Raji (cell line): ENCODE results near the gene ATP1B2.

Experiments used
- POLR2A ChIP-seq: IDR thresholded peaks from 2 replicates; pipeline ENCODE4 v1.6.1; 2011; ENCODE audit warnings: low read depth, low read length, control low read depth; ENCODE audit not compliant: insufficient read depth

The ATP1B2 gene

GRCh38 chr17:7654832-7655540, 4.3 kb downstream of the ATP1B2 start:
- TF ChIP-seq POLR2A, result no peak

GRCh38 chr17:7655541-7655840, 4.8 kb downstream of the ATP1B2 start:
- no peak for TF ChIP-seq POLR2A

- TF ChIP-seq POLR2A, result no peak
These were observed 6.4 kb downstream of the ATP1B2 start for GRCh38 chr17:7656958-7657609.

- no peak for TF ChIP-seq POLR2A
These were observed 17.1 kb downstream of the ATP1B2 start for GRCh38 chr17:7667656-7668406.

GRCh38 chr17:7668482-7668881, 17.8 kb downstream of the ATP1B2 start:
- no peak for TF ChIP-seq POLR2A

GRCh38 chr17:7673239-7673638, 22.5 kb downstream of the ATP1B2 start:
- TF ChIP-seq POLR2A, result no peak

- no peak for TF ChIP-seq POLR2A
These were observed 24.2 kb downstream of the ATP1B2 start for GRCh38 chr17:7674934-7675333.

GRCh38 chr17:7676533-7676932, 25.8 kb downstream of the ATP1B2 start:
- TF ChIP-seq POLR2A, result no peak

- TF ChIP-seq POLR2A, result no peak
These were observed 26.8 kb downstream of the ATP1B2 start for GRCh38 chr17:7677388-7678067.

- TF ChIP-seq POLR2A, result no peak
These were observed 34.3 kb downstream of the ATP1B2 start for GRCh38 chr17:7684851-7685532.

GRCh38 chr17:7685533-7686221, 35.0 kb downstream of the ATP1B2 start:
- peak; percentile 44; the same call in 1 of the 2 replicates for TF ChIP-seq POLR2A

GRCh38 chr17:7686222-7687071, 35.7 kb downstream of the ATP1B2 start:
- TF ChIP-seq POLR2A, result peak; percentile 78

GRCh38 chr17:7687072-7687907, 36.6 kb downstream of the ATP1B2 start, which contains the start of gene TP53:
TSS of gene TP53 (minus strand) at chr17:7687490. CDS start at chr17:7676594, 10,896 bp downstream.
- peak; percentile 97 for TF ChIP-seq POLR2A
